HG02610 (cell line): ENCODE results near the gene TOB2.
A peak's percentile ranks its signal among the peaks of the same experiment; 100 is the strongest.
"Not testable (repeated sequence)": the region's sequence is repeated elsewhere in the genome, so short reads cannot be mapped to it uniquely, and the experiment has no call there.

Experiments
- ATAC-seq: cut with Tn5 transposase; IDR thresholded peaks from one replicate; pipeline ENCODE4 v1.9.1; 2021; ENCODE audit warnings: mild to moderate bottlenecking, moderate library complexity; ENCODE audit not compliant: unreplicated experiment

The TOB2 gene

DNA sequence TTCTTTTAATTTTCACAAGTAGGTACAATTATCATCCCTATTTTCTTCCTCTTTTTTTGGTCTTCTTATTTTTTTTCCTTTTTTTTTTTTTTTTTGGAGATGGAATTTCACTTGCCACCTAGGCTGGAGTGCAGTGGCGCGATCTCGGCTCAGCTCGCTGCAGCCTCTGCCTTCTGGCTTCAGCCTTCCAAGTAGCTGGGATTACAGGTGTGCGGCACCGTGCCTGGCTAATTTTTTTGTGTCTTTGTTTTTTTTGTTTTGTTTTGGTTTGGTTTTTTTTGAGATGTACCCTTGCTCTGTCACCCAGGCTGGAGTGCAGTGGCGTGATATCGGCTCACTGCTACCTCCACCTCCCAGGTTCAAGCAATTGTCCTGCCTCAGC lies 16.7 kb downstream of the TOB2 start:
- ATAC-seq, result no peak

- ATAC-seq, result no peak
Observed at GRCh38 chr22:41429232-41429950, 17.2 kb downstream of the TOB2 start.

- no peak for ATAC-seq
Observed at GRCh38 chr22:41425660-41426365, 20.8 kb downstream of the TOB2 start.

GRCh38 chr22:41418717-41419116 lies 27.9 kb downstream of the TOB2 start:
- no peak for ATAC-seq

DNA sequence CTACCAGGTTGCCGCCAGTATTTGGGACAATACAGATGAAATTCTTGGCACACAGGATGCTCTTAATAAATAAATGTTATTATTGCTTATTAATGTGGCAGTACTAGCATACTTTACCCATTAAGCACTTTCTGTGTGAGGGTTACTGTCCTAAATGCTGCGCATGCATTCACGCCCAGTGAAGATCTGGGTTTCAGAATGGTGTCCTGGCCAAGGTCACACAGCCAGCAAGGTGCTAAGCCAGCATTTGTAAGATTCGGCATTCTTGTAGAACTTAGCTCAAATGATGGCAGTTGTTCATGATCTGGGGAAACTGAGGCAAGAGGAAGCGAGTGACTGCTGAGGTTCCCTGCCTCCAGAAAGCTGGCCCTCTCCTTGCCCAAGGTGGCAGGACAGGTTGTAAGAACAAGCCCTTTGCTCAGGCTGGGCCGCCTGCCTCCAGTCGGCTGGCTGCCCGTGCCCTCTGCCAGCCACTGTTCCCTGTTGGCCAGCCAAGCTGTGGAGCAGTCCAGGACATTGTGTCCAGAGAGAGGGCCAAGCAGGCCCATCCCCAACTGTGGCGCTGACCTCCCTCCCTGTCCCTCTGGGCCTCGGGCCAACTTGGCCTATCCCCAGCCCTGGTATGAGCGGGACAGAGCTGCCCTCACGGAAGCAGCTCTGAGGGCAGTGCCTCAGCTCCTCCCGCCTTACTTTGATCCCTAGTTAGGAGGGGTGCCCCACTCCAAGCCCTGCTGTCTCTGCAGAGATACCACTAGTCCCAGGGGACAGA lies 28.8 kb downstream of the TOB2 start:
- no peak for ATAC-seq

GRCh38 chr22:41415554-41415953 lies 31.0 kb downstream of the TOB2 start:
- ATAC-seq, result no peak

DNA sequence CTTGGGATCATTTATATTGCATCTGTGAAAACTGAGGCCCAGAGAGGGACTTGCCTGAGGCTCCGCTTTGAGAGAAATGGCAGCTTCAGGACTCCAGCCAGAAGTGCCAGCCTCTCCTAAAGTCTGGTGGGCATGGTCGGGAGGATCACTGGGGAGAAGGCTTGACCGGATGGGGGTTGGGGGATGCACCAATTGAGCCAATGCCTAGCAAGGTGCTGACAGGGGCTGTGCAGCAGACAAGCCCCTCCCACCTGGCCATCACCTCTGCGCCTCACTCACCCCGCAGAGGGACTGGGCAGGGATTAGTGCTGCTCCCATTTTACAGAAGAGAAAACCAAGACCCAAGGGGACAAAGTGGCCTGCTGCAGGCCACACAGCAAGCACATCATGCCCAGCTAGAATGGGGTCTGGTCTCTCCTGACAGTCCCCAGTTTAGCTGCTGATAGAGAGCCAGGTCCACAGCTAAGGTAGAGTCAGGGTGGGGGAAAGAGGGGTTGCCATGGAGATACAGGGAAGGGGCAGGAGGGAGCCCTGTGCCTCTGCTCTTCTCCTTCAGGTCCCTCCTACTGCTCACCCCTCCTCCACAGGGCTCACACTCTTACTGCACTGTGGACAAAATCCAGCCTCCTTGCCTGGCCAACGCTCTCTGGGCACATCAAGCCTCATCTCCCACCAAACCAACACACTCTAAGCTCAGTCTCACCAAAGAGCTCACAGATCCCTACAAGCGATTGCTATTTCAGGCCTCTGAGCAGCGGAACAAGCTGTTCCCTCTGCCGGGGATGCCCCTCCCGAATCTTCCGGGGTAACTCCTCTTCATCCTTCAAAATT lies 35.4 kb downstream of the TOB2 start:
- no peak for ATAC-seq

DNA sequence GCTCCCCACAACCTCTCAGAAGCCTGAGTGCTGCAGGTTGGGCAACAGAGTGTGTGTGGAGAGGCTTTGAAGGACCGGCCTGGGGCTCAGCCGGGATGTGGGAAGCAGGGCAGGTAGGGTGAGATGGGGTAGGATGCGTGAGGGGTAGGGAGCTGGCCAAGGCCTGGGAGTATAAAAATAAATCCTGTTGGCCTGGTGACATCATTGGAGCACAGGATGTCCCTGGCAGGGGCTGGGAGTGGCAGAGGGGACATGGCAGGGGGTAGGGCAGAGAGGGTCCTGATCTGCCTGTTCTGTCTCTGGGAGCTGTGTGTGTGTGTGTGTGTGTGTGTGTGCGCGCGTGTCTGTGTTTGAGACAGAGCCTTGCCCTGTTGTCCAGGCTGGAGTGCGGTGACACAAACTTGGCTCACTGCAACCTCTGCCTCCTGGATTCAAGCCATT lies 36.3 kb downstream of the TOB2 start:
- no peak for ATAC-seq

- ATAC-seq, result no peak
Observed at GRCh38 chr22:41408665-41409064, 37.9 kb downstream of the TOB2 start.

- ATAC-seq, result no peak
Observed at GRCh38 chr22:41407433-41407832, 39.2 kb downstream of the TOB2 start.

DNA sequence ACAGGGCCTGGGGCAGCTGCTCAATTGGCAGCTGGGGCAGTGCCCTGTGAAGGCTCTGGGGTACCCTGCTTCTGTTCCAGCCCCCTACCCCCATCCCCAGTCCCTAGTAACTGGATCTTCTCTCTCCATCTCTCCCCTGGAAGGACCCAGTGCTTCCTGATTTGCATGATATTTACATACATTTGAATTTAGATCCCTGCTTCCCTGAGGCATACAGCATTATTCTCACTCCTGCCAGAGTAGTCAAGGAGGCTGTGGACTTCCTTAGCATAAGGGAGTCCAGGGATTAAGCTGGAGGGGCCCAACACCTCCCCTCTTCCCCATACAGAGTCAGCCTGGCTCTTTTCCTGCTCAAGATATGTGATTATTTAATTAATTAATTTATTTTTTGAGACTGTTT lies 40.2 kb downstream of the TOB2 start:
- no peak for ATAC-seq

GRCh38 chr22:41405588-41405987 lies 41.0 kb downstream of the TOB2 start:
- no peak for ATAC-seq

DNA sequence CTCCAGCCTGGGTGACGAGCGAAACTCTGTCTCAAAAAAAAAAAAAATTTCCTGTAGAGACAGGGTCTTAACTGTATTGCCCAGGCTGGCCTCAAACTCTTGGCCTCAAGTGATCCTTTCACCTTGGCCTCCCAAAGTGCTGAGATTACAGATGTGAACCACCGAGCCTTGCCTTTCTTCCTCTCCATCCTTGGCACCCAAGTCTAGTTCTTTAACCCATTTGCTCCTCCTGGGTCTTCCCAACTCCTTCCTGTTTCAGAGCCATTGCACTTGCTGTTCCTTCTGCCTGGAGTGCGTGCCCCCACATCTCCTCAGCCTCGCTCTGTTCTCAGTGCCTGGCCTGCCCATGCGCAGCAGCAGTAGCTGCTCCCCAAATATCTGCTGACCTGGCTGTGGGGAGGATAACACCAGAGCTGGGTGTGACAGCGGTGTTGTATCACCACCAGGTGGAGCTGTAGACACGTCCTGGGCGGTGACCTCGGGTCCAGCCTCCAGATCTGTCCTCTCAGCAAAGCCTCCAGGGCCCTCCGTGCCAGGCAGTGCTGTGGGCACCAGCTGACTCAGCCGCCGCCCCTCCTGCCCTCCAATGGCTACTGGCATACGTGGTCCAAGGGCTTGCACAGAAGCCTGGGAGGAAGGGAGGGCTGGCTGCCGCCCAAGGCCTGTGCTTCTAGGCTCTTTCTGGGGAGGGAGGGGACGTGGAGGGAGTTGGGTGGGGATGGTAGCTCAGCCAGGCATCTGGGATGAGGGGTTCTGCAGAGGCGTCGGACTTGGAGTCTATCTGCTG lies 42.9 kb downstream of the TOB2 start:
- peak; percentile 48 for ATAC-seq

GRCh38 chr22:41402851-41403250 lies 43.8 kb downstream of the TOB2 start:
- ATAC-seq, result not testable (repeated sequence)

DNA sequence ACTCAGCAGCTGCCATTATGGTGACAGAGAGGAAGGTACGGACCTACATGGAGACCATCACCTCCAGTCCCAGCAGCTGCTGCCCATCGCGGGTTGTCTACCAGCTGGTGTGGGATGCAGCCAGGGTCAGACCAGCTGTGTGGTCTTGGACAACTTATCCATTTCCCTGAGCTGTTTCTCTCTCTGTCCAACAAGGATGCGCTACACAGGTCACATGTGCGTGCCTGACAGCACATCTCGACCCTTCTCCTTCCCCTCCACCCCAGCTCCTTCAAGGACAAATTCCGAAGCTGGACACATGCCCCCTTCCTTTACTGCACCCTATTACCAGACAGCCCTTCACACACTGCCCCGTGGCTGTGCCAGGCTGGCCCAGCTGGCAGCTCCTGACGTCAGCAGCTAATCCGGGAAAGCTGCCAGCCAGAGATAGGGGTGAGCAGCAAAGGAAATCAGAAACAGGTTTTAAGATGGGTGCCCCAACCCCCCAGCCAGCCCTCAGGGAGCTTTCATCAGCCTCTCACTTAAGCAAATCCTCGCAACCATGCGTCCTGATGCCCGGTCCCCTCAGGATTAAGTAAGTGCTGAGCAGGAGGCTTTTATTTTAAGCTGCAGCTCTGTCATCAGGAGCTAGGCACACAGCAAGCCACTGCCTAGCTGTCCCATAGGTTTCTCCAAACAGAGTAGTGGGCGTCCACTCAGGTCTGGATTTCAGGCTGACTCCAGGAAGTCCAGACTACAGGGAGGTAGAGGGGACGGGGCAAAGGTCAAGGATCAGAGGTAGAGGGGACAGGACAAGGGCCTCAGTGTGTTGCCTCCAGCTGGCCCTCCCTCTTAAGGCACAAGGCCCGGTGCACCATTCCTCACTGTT lies 44.6 kb downstream of the TOB2 start:
- no peak for ATAC-seq

- no peak for ATAC-seq
Observed at GRCh38 chr22:41398921-41399320, 47.7 kb downstream of the TOB2 start.

DNA sequence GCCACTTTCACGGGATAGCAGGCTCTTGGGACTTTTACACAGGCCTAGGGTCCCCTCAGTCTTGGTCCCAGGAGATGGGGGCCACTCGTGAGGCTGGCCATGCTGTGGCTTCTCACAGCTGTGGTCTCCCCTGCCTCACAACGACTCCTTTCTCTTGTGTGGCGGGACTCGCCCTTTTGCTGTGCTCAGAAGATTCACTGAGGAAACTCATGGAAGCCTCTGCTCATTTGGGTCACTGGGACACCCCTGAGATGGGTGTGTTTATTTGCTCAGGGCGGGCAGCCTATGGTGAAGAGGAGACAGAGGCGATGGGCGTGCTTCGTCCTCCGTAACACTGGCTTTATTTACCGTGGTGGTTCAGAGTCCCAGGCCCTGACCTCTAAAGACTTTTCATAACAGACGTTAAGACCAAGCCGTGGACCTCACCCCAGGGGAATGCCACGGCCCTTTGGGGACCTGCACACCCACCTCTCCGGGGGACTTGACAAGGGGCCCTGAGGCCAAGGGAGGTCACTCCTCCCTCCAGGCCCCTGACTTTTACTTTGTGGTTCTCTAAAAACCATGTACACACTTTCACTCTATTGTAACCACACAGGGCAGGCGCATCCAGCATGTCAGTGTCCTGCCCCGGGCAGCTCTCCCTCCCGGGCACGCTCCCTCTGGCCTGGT lies 49.3 kb downstream of the TOB2 start:
- ATAC-seq, result no peak

DNA sequence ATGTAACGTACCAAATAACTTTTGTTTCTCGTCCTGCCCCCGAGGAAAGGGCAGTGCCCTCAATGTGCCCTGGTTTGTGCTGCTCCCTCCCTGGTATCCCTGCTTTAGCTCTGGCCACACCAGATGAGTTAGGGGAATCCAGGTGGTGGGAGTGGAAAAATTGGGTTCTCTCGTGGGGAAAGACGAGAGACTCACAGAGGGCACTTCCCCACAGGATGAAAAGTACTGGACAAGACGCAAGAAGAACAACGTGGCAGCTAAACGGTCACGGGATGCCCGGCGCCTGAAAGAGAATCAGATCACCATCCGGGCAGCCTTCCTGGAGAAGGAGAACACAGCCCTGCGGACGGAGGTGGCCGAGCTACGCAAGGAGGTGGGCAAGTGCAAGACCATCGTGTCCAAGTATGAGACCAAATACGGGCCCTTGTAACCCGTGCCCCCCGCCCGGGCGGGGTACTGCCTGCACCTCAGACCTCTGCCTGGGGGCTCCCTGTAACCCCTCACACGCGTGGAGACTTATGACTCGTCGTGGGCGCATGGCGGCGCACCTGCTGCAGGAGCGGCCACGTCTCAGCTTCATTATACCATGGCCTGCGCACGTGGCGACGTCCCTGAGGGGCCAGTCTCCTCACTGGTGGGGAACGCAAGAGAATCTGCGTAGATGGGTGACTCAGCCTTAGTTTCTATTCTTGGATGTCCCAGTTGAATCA lies 50.9 kb downstream of the TOB2 start:
- ATAC-seq, result no peak
